Nephron (organoid): ENCODE measurements around the gene BCL2L15.

ENCODE experiments used
- H3K27ac Mint-ChIP-seq, 3 experiments: 2 replicates each; pipeline ENCODE4 v1.8.0; 2020; ENCODE audit warnings: mixed read lengths in 3 of 3, mild to moderate bottlenecking in 2 of 3, moderate library complexity in 1 of 3
- H3K27me3 Mint-ChIP-seq: 2 replicates; pipeline ENCODE4 v1.8.0; 2021; ENCODE audit warnings: low read depth, mild to moderate bottlenecking, moderate library complexity, mixed read lengths
- H3K36me3 Mint-ChIP-seq: 2 replicates; pipeline ENCODE4 v1.8.0; 2020; ENCODE audit warnings: low read depth, mixed read lengths
- H3K4me1 Mint-ChIP-seq: 2 replicates; pipeline ENCODE4 v1.8.0; 2020; ENCODE audit warnings: mixed read lengths
- H3K4me3 Mint-ChIP-seq, 3 experiments: 2 replicates each; pipeline ENCODE4 v1.8.0; 2020; ENCODE audit warnings: mild to moderate bottlenecking in 3 of 3, mixed read lengths in 3 of 3, moderate library complexity in 2 of 3
- H3K9me3 Mint-ChIP-seq: 2 replicates; pipeline ENCODE4 v1.8.0; 2020; ENCODE audit warnings: mixed read lengths
- CTCF ChIP-seq, 3 experiments: fragments of 200-600 bp; sonication (generic); IDR thresholded peaks; one replicate each; pipeline ENCODE4 v1.5.0; 2021; ENCODE audit warnings: antibody characterized with exemption in 3 of 3; ENCODE audit not compliant: unreplicated experiment in 3 of 3

The BCL2L15 gene

GRCh38 chr1:113887402-113888175, at the start of gene BCL2L15:
Gene BCL2L15, minus strand, starts transcription at chr1:113887581. Its CDS starts 206 bp downstream, at chr1:113887375.
- no peaks in the 10 kb centered on the region for H3K36me3 Mint-ChIP-seq
- no peak for TF ChIP-seq CTCF (IDR thresholded peaks at IDR 0.05; ENCODE audit: unreplicated experiment in 3 of 3)
- no peak within 1 kb of the TSS for H3K4me3 Mint-ChIP-seq
- no peaks in the 10 kb centered on the region for H3K27me3 Mint-ChIP-seq
- no peaks in the 10 kb centered on the region for H3K9me3 Mint-ChIP-seq
- no peaks in the 10 kb centered on the region for H3K4me1 Mint-ChIP-seq
- H3K27ac Mint-ChIP-seq, result peak within 1 kb of the TSS in 1 of 3 experiments; percentile 59

GRCh38 chr1:113937146-113937545, 49.8 kb upstream of the BCL2L15 start:
- H3K27ac Mint-ChIP-seq, result no peak overlapping the region
- no peak overlapping the region for H3K4me3 Mint-ChIP-seq
- H3K4me1 Mint-ChIP-seq, result peaks cover 31% of the 10 kb centered on the region
- no peaks in the 10 kb centered on the region for H3K9me3 Mint-ChIP-seq
- peaks cover 14% of the 10 kb centered on the region for H3K36me3 Mint-ChIP-seq
- TF ChIP-seq CTCF (IDR thresholded peaks at IDR 0.05; ENCODE audit: unreplicated experiment in 3 of 3), result no peak
- no peaks in the 10 kb centered on the region for H3K27me3 Mint-ChIP-seq

- H3K4me1 Mint-ChIP-seq, result peaks cover 42% of the 10 kb centered on the region
- no peaks in the 10 kb centered on the region for H3K9me3 Mint-ChIP-seq
- H3K27ac Mint-ChIP-seq, result no peak overlapping the region
- H3K36me3 Mint-ChIP-seq, result peaks cover 8% of the 10 kb centered on the region
- H3K27me3 Mint-ChIP-seq, result no peaks in the 10 kb centered on the region
- H3K4me3 Mint-ChIP-seq, result no peak overlapping the region
- TF ChIP-seq CTCF (IDR thresholded peaks at IDR 0.05; ENCODE audit: unreplicated experiment in 3 of 3), result no peak
Observed at GRCh38 chr1:113935970-113936369, 48.6 kb upstream of the BCL2L15 start.

- no peak for TF ChIP-seq CTCF (IDR thresholded peaks at IDR 0.05; ENCODE audit: unreplicated experiment in 3 of 3)
- Mint-ChIP-seq H3K9me3 (no peaks in the 10 kb centered on the region), H3K27me3 (no peaks in the 10 kb centered on the region), H3K4me1 (peaks cover 46% of the 10 kb centered on the region), H3K36me3 (peaks cover under 1% of the 10 kb centered on the region), H3K27ac (no peak overlapping the region), H3K4me3 (no peak overlapping the region)
Observed at GRCh38 chr1:113935176-113935575, 47.8 kb upstream of the BCL2L15 start.

GRCh38 chr1:113934511-113935055, 47.2 kb upstream of the BCL2L15 start:
- Mint-ChIP-seq H3K36me3 (no peaks in the 10 kb centered on the region), H3K27me3 (no peaks in the 10 kb centered on the region), H3K4me3 (no peak overlapping the region), H3K27ac (no peak overlapping the region), H3K4me1 (peaks cover 46% of the 10 kb centered on the region), H3K9me3 (no peaks in the 10 kb centered on the region)
- TF ChIP-seq CTCF (IDR thresholded peaks at IDR 0.05; ENCODE audit: unreplicated experiment in 3 of 3), result no peak

- H3K4me3 Mint-ChIP-seq, result no peak overlapping the region
- H3K4me1 Mint-ChIP-seq, result peaks cover 43% of the 10 kb centered on the region
- no peaks in the 10 kb centered on the region for H3K36me3 Mint-ChIP-seq
- H3K27ac Mint-ChIP-seq, result no peak overlapping the region
- no peak for TF ChIP-seq CTCF (IDR thresholded peaks at IDR 0.05; ENCODE audit: unreplicated experiment in 3 of 3)
- no peaks in the 10 kb centered on the region for H3K27me3 Mint-ChIP-seq
- H3K9me3 Mint-ChIP-seq, result no peaks in the 10 kb centered on the region
Observed at GRCh38 chr1:113934006-113934405, 46.6 kb upstream of the BCL2L15 start.
